Panc1 (cell line): Measurements from ENCODE around the gene AKAP7. TPM values are rescaled to one million over a fixed set of nuclear protein-coding genes. Genes with fewer than 3 reads are reported as not detected.
"Not testable (repeated sequence)": the region's sequence is repeated elsewhere in the genome, so short reads cannot be mapped to it uniquely, and the experiment has no call there.

ENCODE experiments used
- ATAC-seq: fragments of 200-7000 bp; cut with Tn5 transposase; 2 replicates; pipeline ENCODE4 v1.9.1; 2020; ENCODE audit warnings: mild to moderate bottlenecking, moderate library complexity
- BruUV-seq: library from RNA; stranded (reverse); fragments of 400-500 nt; replicated peaks from 2 replicates; lab custom pipeline; 2021; lab: Mats Ljungman, UMichigan
- CTCF ChIA-PET: fragments of 300-600 bp; sonication (Branson Sonifier 250); formaldehyde crosslinking; loops from one replicate; lab custom pipeline; 2022; ENCODE audit warnings: antibody characterized with exemption; lab: Charles Lee
- POLR2A ChIA-PET: fragments of 300-600 bp; sonication (Branson Sonifier 250); formaldehyde crosslinking; loops from one replicate; lab custom pipeline; 2022; ENCODE audit warnings: antibody characterized with exemption; lab: Charles Lee
- DNase-seq: peaks from one replicate; pipeline ENCODE4 v3.0.0-alpha.2; 2010; ENCODE audit warnings: low read depth, low spot score
- H3K27ac ChIP-seq: 2 replicates; pipeline ENCODE4 v1.5.1; 2011; ENCODE audit warnings: mild to moderate bottlenecking, low read length, inconsistent platforms
- H3K27me3 ChIP-seq: fragments of 200-500 bp; sonication (Bioruptor generic); 2 replicates; pipeline ENCODE4 v1.6.0; 2014; ENCODE audit warnings: low read length, inconsistent platforms; ENCODE audit not compliant: control insufficient read depth, insufficient read depth
- H3K36me3 ChIP-seq: fragments of 200-500 bp; sonication (Bioruptor generic); 2 replicates; pipeline ENCODE4 v1.5.1; 2014; ENCODE audit warnings: inconsistent platforms, mild to moderate bottlenecking, low read length, moderate library complexity; ENCODE audit not compliant: control insufficient read depth, insufficient read depth
- H3K4me1 ChIP-seq: 2 replicates; pipeline ENCODE4 v1.5.1; 2011; ENCODE audit warnings: inconsistent platforms, mild to moderate bottlenecking, low read length, moderate library complexity; ENCODE audit not compliant: control insufficient read depth, insufficient read depth
- H3K4me3 ChIP-seq, 2 experiments: 2 replicates each; pipeline ENCODE4 v1.5.1; 2011 to 2012; ENCODE audit warnings: low read depth in 2 of 2, low read length in 2 of 2, mild to moderate bottlenecking in 2 of 2, inconsistent platforms in 1 of 2, moderate library complexity in 1 of 2
- H3K9me3 ChIP-seq: fragments of 200-500 bp; sonication (Bioruptor generic); 2 replicates; pipeline ENCODE4 v1.5.1; 2014; ENCODE audit warnings: low read depth, mild to moderate bottlenecking, inconsistent platforms, low read length, moderate library complexity; ENCODE audit not compliant: control insufficient read depth, insufficient read depth
- SIN3A ChIP-seq: IDR thresholded peaks from 2 replicates; pipeline ENCODE4 v1.6.1; 2012; ENCODE audit warnings: low read depth, mild to moderate bottlenecking, low read length, moderate library complexity, borderline replicate concordance; ENCODE audit not compliant: insufficient read depth
- TCF7L2 ChIP-seq: IDR thresholded peaks from 2 replicates; pipeline ENCODE4 v1.6.1; 2011; ENCODE audit warnings: mild to moderate bottlenecking, low read depth, low read length, inconsistent platforms
- in situ Hi-C: cut with HindIII; loops from 2 replicates; pipeline ENCODE4 v1.10.0; 2016; ENCODE audit warnings: low sequenced_read_pairs, low pct_unique_long_range_greater_than_20kb
- intact Hi-C: fragments of 100-400 bp; cut with micrococcal nuclease; formaldehyde crosslinking; loops from one replicate; pipeline ENCODE4 v1.10.0; 2022; ENCODE audit not compliant: unreplicated experiment
- total RNA-seq: library from RNA; stranded (reverse); gene quantifications from one replicate; pipeline ENCODE4 v1.2.1, GENCODE V29; 2021; ENCODE audit not compliant: unreplicated experiment
- TF ChIP-seq, protein P1 (sequence below), 2 experiments: IDR thresholded peaks; 2 replicates each; pipeline ENCODE4 v1.6.1; 2011 to 2012; ENCODE audit warnings: low read depth in 2 of 2, control low read depth in 1 of 2, low read length in 1 of 2, mild to moderate bottlenecking in 1 of 2, moderate library complexity in 1 of 2; ENCODE audit not compliant: insufficient read depth in 1 of 2
- TF ChIP-seq, protein P2 (sequence below): fragments of 450-650 bp; IDR thresholded peaks from 2 replicates; pipeline ENCODE4 v1.5.1; 2017; ENCODE audit warnings: mild to moderate bottlenecking

Gene AKAP7
- total RNA-seq, 1 experiment from 2014 or later: 3.2 TPM

DNA sequence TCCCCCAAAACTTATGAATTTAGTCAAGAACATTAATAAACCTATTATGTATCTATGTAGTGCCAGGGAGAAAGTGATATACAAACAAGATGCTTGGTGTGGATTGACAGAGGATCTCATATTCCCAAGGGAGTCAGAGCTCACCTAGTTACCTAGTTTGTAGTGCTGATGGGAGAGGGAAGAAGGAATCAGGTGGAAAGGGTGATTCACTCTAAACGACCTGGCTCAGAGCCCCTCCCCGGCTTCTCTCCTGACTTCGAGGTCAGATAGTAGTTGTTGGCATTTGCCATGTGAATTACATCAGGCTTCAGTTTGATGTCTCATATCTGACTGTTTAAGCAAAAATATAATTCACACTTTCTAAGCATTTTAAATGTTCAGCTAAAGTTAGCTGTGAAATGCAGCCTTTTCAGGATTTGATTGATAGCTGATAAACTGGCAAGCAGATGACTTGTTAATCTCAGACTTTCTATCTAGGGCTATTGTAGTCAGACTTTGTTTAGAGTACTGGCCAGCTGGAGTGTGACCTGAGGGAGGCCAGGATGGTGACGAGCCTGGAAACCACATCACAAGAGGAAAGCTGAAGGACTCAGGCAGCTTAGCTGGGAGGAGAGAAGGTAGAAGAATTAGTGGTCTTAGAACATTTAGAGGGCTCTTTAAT, 123.7 kb downstream of the AKAP7 start:
- no peak for DNase-seq
- Histone ChIP-seq H3K9me3 (no peaks in the 10 kb centered on the region), H3K4me3 (no peak overlapping the region), H3K27ac (no peak overlapping the region), H3K27me3 (no peaks in the 10 kb centered on the region), H3K4me1 (peaks cover 3% of the 10 kb centered on the region), H3K36me3 (no peaks in the 10 kb centered on the region)
- ChIA-PET POLR2A (interaction anchor here (0.5 kb wide), 1 partner anchor 130 kb away, joined by 6 read pairs; no protein-coding TSS in a partner anchor), CTCF (no interaction called here)
- intact Hi-C loops: no loop called here
- TF ChIP-seq TCF7L2: peak; percentile 79
- TF ChIP-seq SIN3A: no peak
- no TSS peak for BruUV-seq
- ATAC-seq: peak; percentile 58; the same call in 1 of the 2 replicates
- in situ Hi-C loops: no loop called here

DNA sequence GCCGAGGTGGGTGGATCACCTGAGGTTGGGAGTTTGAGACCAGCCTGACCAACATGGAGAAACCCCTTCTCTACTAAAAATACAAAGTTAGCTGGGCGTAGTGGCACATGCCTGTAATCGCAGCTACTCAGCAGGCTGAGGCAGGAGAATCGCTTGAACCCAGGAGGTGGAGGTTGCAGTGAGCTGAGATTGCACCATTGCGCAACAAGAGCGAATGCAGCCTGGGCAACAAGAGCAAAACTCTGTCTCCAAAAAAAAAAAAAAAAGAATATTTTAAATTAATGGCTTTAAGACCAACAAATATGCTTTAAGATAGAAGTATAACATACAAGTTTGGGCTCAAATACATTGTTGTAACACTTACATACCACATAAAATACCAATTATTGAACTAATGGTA, 125.7 kb downstream of the AKAP7 start:
- in situ Hi-C loops, intact Hi-C loops, POLR2A ChIA-PET, CTCF ChIA-PET, H3K4me1 ChIP-seq, H3K4me3 ChIP-seq, H3K27ac ChIP-seq, H3K36me3 ChIP-seq, DNase-seq, BruUV-seq, H3K9me3 ChIP-seq, ATAC-seq, H3K27me3 ChIP-seq: not testable (repeated sequence)

GRCh38 chr6:131262060-131262459, 126.8 kb downstream of the AKAP7 start:
- POLR2A ChIA-PET: no interaction called here
- ATAC-seq (no peak), DNase-seq (no peak)
- no peak overlapping the region for H3K4me3 ChIP-seq
- H3K36me3 ChIP-seq: no peaks in the 10 kb centered on the region
- TF ChIP-seq, protein P1, sequence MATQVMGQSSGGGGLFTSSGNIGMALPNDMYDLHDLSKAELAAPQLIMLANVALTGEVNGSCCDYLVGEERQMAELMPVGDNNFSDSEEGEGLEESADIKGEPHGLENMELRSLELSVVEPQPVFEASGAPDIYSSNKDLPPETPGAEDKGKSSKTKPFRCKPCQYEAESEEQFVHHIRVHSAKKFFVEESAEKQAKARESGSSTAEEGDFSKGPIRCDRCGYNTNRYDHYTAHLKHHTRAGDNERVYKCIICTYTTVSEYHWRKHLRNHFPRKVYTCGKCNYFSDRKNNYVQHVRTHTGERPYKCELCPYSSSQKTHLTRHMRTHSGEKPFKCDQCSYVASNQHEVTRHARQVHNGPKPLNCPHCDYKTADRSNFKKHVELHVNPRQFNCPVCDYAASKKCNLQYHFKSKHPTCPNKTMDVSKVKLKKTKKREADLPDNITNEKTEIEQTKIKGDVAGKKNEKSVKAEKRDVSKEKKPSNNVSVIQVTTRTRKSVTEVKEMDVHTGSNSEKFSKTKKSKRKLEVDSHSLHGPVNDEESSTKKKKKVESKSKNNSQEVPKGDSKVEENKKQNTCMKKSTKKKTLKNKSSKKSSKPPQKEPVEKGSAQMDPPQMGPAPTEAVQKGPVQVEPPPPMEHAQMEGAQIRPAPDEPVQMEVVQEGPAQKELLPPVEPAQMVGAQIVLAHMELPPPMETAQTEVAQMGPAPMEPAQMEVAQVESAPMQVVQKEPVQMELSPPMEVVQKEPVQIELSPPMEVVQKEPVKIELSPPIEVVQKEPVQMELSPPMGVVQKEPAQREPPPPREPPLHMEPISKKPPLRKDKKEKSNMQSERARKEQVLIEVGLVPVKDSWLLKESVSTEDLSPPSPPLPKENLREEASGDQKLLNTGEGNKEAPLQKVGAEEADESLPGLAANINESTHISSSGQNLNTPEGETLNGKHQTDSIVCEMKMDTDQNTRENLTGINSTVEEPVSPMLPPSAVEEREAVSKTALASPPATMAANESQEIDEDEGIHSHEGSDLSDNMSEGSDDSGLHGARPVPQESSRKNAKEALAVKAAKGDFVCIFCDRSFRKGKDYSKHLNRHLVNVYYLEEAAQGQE (IDR thresholded peaks at IDR 0.05; ENCODE audit: insufficient read depth in 1 of 2, low read depth in 2 of 2, low read length in 1 of 2): no peak
- TF ChIP-seq, protein P2, sequence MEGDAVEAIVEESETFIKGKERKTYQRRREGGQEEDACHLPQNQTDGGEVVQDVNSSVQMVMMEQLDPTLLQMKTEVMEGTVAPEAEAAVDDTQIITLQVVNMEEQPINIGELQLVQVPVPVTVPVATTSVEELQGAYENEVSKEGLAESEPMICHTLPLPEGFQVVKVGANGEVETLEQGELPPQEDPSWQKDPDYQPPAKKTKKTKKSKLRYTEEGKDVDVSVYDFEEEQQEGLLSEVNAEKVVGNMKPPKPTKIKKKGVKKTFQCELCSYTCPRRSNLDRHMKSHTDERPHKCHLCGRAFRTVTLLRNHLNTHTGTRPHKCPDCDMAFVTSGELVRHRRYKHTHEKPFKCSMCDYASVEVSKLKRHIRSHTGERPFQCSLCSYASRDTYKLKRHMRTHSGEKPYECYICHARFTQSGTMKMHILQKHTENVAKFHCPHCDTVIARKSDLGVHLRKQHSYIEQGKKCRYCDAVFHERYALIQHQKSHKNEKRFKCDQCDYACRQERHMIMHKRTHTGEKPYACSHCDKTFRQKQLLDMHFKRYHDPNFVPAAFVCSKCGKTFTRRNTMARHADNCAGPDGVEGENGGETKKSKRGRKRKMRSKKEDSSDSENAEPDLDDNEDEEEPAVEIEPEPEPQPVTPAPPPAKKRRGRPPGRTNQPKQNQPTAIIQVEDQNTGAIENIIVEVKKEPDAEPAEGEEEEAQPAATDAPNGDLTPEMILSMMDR: peak; percentile 28
- BruUV-seq: no TSS peak
- CTCF ChIA-PET: no interaction called here
- in situ Hi-C loops (no loop called here), intact Hi-C loops (no loop called here)
- H3K4me1 ChIP-seq: peaks cover 3% of the 10 kb centered on the region
- H3K9me3 ChIP-seq: no peaks in the 10 kb centered on the region
- H3K27me3 ChIP-seq: no peaks in the 10 kb centered on the region
- H3K27ac ChIP-seq: no peak overlapping the region
